K562 treated with DMSO at 1 percent for 48 hours (cell line): ENCODE measurements around the gene ASB5. TPM values are rescaled to one million over a fixed set of nuclear protein-coding genes. Genes with fewer than 3 reads are reported as not detected.

Source experiments
- total RNA-seq: library from RNA; unstranded; fragments of 300-600 nt; gene quantifications from 2 replicates; pipeline ENCODE4 v1.2.3, GENCODE V29; 2022; ENCODE audit warnings: low replicate concordance; ENCODE audit errors: extremely low read depth

The ASB5 gene
- not detected in 2 replicates for total RNA-seq

GRCh38 chr4:176268963-176269362 lies at the start of gene ASB5:
TSS of gene ASB5 (minus strand) at chr4:176269222. CDS start at chr4:176269108, 114 bp downstream.

DNA sequence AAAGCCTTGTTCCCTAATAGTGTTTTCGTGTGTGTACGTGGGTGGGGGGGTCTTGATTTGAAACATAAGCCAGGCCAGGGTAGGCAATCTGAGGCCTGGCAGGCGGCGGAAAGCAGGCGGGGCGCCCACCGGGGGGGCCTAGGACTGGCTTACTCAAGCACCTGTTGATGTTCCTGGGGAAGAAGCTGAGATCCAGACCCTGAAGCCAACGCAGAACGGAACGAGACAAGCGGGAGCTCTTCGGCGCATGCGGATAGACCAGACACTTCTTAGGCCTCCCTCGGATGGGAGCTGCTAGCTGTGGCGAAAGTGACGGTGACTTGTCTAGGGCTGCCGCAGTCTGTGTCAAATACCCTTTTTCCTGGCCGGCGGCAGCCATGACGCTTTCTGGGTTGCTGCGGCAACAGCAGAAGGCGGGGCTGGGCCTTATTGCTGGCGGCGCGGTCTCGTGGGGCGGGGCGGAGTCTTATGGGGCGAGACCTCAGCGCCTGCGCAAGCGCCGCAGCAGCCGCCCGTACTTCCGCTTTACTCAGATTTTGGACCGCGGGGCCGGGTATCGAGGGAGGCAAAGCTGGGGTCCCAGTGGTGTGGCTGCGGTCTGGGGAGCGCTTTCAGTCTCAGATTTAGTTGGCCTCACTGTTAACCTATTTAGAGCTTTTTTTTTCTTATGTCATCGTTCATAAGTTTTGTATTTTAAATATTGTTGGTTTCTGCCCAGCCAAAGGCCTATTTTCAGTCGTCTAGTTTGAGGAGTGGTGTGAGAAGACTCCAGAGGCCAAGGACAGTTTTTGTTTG lies 73.6 kb downstream of the ASB5 start, which contains the start of gene SPATA4:
SPATA4 (minus strand) TSS at position 402 of the 795 bp plus-strand sequence; CDS start at position 379, 23 bp downstream.

Other genes starting within 250 kb of the ASB5 start
- not detected in 2 replicates for gene WDR17, start 203.4 kb downstream of the ASB5 start, total RNA-seq
- gene SPATA4, start 73.6 kb downstream of the ASB5 start, total RNA-seq = not detected in 2 replicates
- not detected in 2 replicates for gene SPCS3, start 50.7 kb upstream of the ASB5 start, total RNA-seq